GM19099 (cell line): ENCODE measurements around the gene MSLN.

Experiments
- POLR2A ChIP-seq: IDR thresholded peaks from 3 replicates; pipeline ENCODE4 v1.6.1; 2011; ENCODE audit warnings: low read depth; ENCODE audit not compliant: insufficient read length; ENCODE audit errors: extremely low read depth

The MSLN gene

GRCh38 chr16:728131-728889 lies 32.2 kb upstream of the MSLN start:
- TF ChIP-seq POLR2A, result peak; percentile 39

- TF ChIP-seq POLR2A, result no peak
Observed at GRCh38 chr16:728890-729744, 31.4 kb upstream of the MSLN start.

GRCh38 chr16:729768-730665 lies 30.5 kb upstream of the MSLN start:
- TF ChIP-seq POLR2A, result no peak

- no peak for TF ChIP-seq POLR2A
Observed at GRCh38 chr16:730666-731509, 29.6 kb upstream of the MSLN start.

GRCh38 chr16:732332-732731 lies 28.2 kb upstream of the MSLN start:
- no peak for TF ChIP-seq POLR2A

- TF ChIP-seq POLR2A, result no peak
Observed at GRCh38 chr16:732936-733335, 27.6 kb upstream of the MSLN start.

- no peak for TF ChIP-seq POLR2A
Observed at GRCh38 chr16:733382-734207, 26.9 kb upstream of the MSLN start.

GRCh38 chr16:734208-734980 lies 26.1 kb upstream of the MSLN start:
- no peak for TF ChIP-seq POLR2A

GRCh38 chr16:734981-735881 lies 25.3 kb upstream of the MSLN start:
- TF ChIP-seq POLR2A, result no peak

GRCh38 chr16:735982-736453 lies 24.5 kb upstream of the MSLN start:
- TF ChIP-seq POLR2A, result no peak

- TF ChIP-seq POLR2A, result no peak
Observed at GRCh38 chr16:736936-737481, 23.5 kb upstream of the MSLN start.
